Measurements from ENCODE around the gene SLC29A2.

- TF ChIP-seq SIN3A (IDR thresholded peaks at IDR 0.05; ENCODE audit: low read depth) (no peak), JUND (IDR thresholded peaks at IDR 0.05) (no peak), SRF (IDR thresholded peaks at IDR 0.05; ENCODE audit: low read depth) (no peak), CTCF (IDR thresholded peaks at IDR 0.05 in 2 of 3, conservative IDR thresholded peaks at IDR 0.05 in 1 of 3; ENCODE audit: borderline replicate concordance in 1 of 3, insufficient read depth in 1 of 3, low read depth in 2 of 3, low read length in 2 of 3) (no peak), EZH2phosphoT487 (IDR thresholded peaks at IDR 0.05; ENCODE audit: borderline replicate concordance) (no peak), RAD21 (IDR thresholded peaks at IDR 0.05; ENCODE audit: low read depth) (no peak), EZH2 (IDR thresholded peaks at IDR 0.05) (no peak), POLR2AphosphoS5 (IDR thresholded peaks at IDR 0.05; ENCODE audit: low read depth, low read length) (no peak), REST (IDR thresholded peaks at IDR 0.05; ENCODE audit: low read depth) (no peak), MAX (IDR thresholded peaks at IDR 0.05) (no peak), CEBPB (IDR thresholded peaks at IDR 0.05; ENCODE audit: low read depth) (no peak)
Observed at GRCh38 chr11:66340596-66341501, 30.7 kb downstream of the SLC29A2 start.

Data from HCT116 (cell line).